Measurements from ENCODE around the gene CABP4.

- no peak for TF ChIP-seq CTCF (IDR thresholded peaks at IDR 0.05)
- TF ChIP-seq POLR2A (IDR thresholded peaks at IDR 0.05), result no peak
Measured at GRCh38 chr11:67466962-67467771, 12.0 kb downstream of the CABP4 start.
